K562 (cell line): ENCODE data around the gene WDR81. TPM values are rescaled to one million over a fixed set of nuclear protein-coding genes. Genes with fewer than 3 reads are reported as not detected.
A peak's percentile ranks its signal among the peaks of the same experiment; 100 is the strongest.

Experiments used
- ARID4B ChIP-seq: sonication (generic); formaldehyde crosslinking; IDR thresholded peaks from 2 replicates; pipeline ENCODE4 v1.8.0; 2022; ENCODE audit warnings: mild to moderate bottlenecking, missing genetic modification reagents
- MTA3 ChIP-seq: fragments of 450-650 bp; formaldehyde crosslinking; IDR thresholded peaks from 2 replicates; pipeline ENCODE4 v1.6.1; 2017; ENCODE audit warnings: mild to moderate bottlenecking, borderline replicate concordance
- NFE2 ChIP-seq: IDR thresholded peaks from 2 replicates; pipeline ENCODE4 v1.6.1; 2014; ENCODE audit warnings: antibody characterized with exemption, low read depth
- NR2C1 ChIP-seq, 2 experiments: fragments of 450-650 bp; IDR thresholded peaks; 2 replicates each; pipeline ENCODE4 v1.6.1; 2017; ENCODE audit warnings: mild to moderate bottlenecking in 2 of 2, antibody characterized with exemption in 1 of 2, inconsistent platforms in 1 of 2, missing compliant biosample characterization in 1 of 2, missing genetic modification characterization in 1 of 2
- PHF21A ChIP-seq: fragments of 450-650 bp; IDR thresholded peaks from 2 replicates; pipeline ENCODE4 v1.6.1; 2017; ENCODE audit warnings: low read depth, borderline replicate concordance
- RBBP5 ChIP-seq: fragments of 200-600 bp; sonication (generic); IDR thresholded peaks from 2 replicates; pipeline ENCODE4 v1.6.1; 2012; ENCODE audit warnings: borderline replicate concordance, mild to moderate bottlenecking, low read length, control low read depth, inconsistent platforms; ENCODE audit not compliant: insufficient read depth, poor library complexity, severe bottlenecking
- ZFP36 ChIP-seq: fragments of 150-350 bp; IDR thresholded peaks from 2 replicates; pipeline ENCODE4 v1.6.1; 2018; ENCODE audit warnings: low read length, low read depth; ENCODE audit not compliant: partially characterized antibody
- ZNF431 ChIP-seq: sonication (generic); formaldehyde crosslinking; IDR thresholded peaks from 2 replicates; pipeline ENCODE4 v1.8.0; 2022; ENCODE audit warnings: mild to moderate bottlenecking, missing genetic modification reagents
- polyA plus RNA-seq, 8 experiments: library from polyadenylated mRNA; depleted of rRNA in 4 of 8; stranded (reverse) in 5 of 8; unstranded in 3 of 8; fragments of >200 nt; fragmentation: Nextera tagmentation in 2 of 8; fragmentation: Illumina TruSeq in 1 of 8; extraction: Ambion mirVana in 2 of 8; extraction: Trizol in 1 of 8; gene quantifications; 2 replicates each; pipeline versions ENCODE4 v1.2.1 to v1.2.3, GENCODE V29; 2011 to 2014; ENCODE audit warnings: inconsistent platforms in 1 of 8, missing spikeins in 1 of 8
- total RNA-seq, 7 experiments: library from RNA; depleted of rRNA in 6 of 7; stranded (reverse); fragments of >200 nt in 6 of 7; fragmentation: Illumina TruSeq in 2 of 7; extraction: Trizol in 2 of 7; gene quantifications; 2 replicates each; pipeline versions ENCODE4 v1.2.1 to v1.2.3, GENCODE V29; 2011 to 2021; ENCODE audit warnings: low replicate concordance in 1 of 7
- TF ChIP-seq, protein P1 (sequence below), 2 experiments: fragments of 250-450 bp in 1 of 2; fragments of 450-650 bp in 1 of 2; sonication (Bioruptor Pico) in 1 of 2; IDR thresholded peaks; 2 replicates each; pipeline versions ENCODE4 v1.6.1 to v1.8.0; 2016 to 2021; ENCODE audit warnings: mild to moderate bottlenecking in 2 of 2, moderate library complexity in 2 of 2, missing compliant biosample characterization in 1 of 2, missing genetic modification characterization in 1 of 2
- TF ChIP-seq, protein P2 (sequence below): fragments of 450-650 bp; IDR thresholded peaks from 2 replicates; pipeline ENCODE4 v1.6.1; 2018; ENCODE audit not compliant: partially characterized antibody
- TF ChIP-seq, protein P3 (sequence below): sonication (generic); formaldehyde crosslinking; IDR thresholded peaks from 2 replicates; pipeline ENCODE4 v1.8.1; 2023; ENCODE audit warnings: mild to moderate bottlenecking, missing genetic modification reagents

The WDR81 gene
- total and polyA plus RNA-seq, 9 of the 15 experiments (the other 6 are each of a cell fraction or from before 2014, with no cell fraction given), result 0.01 to 17.1 (median 3.3) TPM

DNA sequence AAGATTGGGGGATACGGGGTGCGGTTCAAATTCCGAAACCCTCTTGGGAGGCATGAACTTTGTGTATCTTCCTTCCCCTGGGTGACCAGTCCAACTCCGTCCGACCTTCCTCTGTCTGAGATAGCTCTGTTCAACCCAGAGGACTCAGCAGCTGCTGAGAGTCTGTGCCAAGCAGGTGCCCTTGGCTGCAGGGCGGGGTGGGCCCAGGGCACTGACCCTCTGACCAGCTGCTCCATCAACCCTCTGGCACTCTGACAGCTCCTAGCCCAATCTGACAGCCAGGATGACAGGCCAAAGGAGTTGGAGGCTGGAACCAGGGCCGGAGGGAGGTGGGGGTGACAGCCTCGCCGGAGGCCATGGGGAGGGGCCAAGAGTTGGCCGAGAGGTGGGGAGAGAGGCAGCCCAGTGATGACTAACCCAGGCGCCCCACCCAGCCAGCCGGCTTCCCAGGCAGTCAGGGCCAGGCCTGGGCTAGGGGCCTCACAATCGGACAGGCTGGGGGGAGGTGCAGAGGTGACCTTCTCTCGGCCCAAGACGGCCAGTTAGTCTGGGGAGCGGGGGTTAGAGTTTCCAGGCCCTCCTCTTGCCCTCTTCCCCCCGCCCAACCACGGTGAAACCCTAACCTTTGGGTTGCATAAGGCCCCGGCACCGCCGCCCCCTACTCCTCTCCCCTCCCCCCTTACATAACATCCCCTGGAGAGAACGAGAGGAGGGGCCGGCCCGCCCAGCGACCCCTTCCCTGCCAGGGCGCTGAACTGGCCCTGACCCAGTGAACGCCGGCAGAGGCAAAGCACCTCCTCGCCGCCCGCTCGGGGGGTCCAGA, 9.3 kb upstream of the WDR81 start (continued):
- TF ChIP-seq PHF21A, result no peak
- no peak for TF ChIP-seq RBBP5
- TF ChIP-seq, protein P1, sequence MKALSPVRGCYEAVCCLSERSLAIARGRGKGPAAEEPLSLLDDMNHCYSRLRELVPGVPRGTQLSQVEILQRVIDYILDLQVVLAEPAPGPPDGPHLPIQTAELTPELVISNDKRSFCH (CRISPR knock-in tag; IDR thresholded peaks at IDR 0.05), result no peak
- TF ChIP-seq, protein P1 (tag; IDR thresholded peaks at IDR 0.05), result no peak
- TF ChIP-seq NR2C1 (IDR thresholded peaks at IDR 0.05), result 0 out of 2 replicates have a peak, but pooled peaks have one; percentile 9
- TF ChIP-seq NR2C1 (tag; IDR thresholded peaks at IDR 0.05), result no peak
- TF ChIP-seq NFE2, result no peak
- TF ChIP-seq, protein P2, sequence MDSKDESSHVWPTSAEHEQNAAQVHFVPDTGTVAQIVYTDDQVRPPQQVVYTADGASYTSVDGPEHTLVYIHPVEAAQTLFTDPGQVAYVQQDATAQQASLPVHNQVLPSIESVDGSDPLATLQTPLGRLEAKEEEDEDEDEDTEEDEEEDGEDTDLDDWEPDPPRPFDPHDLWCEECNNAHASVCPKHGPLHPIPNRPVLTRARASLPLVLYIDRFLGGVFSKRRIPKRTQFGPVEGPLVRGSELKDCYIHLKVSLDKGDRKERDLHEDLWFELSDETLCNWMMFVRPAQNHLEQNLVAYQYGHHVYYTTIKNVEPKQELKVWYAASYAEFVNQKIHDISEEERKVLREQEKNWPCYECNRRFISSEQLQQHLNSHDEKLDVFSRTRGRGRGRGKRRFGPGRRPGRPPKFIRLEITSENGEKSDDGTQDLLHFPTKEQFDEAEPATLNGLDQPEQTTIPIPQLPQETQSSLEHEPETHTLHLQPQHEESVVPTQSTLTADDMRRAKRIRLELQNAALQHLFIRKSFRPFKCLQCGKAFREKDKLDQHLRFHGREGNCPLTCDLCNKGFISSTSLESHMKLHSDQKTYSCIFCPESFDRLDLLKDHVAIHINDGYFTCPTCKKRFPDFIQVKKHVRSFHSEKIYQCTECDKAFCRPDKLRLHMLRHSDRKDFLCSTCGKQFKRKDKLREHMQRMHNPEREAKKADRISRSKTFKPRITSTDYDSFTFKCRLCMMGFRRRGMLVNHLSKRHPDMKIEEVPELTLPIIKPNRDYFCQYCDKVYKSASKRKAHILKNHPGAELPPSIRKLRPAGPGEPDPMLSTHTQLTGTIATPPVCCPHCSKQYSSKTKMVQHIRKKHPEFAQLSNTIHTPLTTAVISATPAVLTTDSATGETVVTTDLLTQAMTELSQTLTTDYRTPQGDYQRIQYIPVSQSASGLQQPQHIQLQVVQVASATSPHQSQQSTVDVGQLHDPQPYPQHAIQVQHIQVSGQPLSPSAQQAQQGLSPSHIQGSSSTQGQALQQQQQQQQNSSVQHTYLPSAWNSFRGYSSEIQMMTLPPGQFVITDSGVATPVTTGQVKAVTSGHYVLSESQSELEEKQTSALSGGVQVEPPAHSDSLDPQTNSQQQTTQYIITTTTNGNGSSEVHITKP, result peak; percentile 11
- TF ChIP-seq ZNF431 (CRISPR knock-in tag), result no peak
- TF ChIP-seq ZFP36, result no peak
- TF ChIP-seq, protein P3, sequence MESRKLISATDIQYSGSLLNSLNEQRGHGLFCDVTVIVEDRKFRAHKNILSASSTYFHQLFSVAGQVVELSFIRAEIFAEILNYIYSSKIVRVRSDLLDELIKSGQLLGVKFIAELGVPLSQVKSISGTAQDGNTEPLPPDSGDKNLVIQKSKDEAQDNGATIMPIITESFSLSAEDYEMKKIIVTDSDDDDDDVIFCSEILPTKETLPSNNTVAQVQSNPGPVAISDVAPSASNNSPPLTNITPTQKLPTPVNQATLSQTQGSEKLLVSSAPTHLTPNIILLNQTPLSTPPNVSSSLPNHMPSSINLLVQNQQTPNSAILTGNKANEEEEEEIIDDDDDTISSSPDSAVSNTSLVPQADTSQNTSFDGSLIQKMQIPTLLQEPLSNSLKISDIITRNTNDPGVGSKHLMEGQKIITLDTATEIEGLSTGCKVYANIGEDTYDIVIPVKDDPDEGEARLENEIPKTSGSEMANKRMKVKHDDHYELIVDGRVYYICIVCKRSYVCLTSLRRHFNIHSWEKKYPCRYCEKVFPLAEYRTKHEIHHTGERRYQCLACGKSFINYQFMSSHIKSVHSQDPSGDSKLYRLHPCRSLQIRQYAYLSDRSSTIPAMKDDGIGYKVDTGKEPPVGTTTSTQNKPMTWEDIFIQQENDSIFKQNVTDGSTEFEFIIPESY (CRISPR knock-in tag), result no peak
- 0 out of 2 replicates have a peak, but pooled peaks have one; percentile 29 for TF ChIP-seq MTA3
- TF ChIP-seq ARID4B (CRISPR knock-in tag), result peak; percentile 93
